ENCODE measurements around the gene GIGYF2.

The GIGYF2 gene

GRCh38 chr2:232750135-232750671 is 53.1 kb downstream of the GIGYF2 start:
- no peak for DNase-seq (ENCODE audit: low spot score)

- no peak for DNase-seq (ENCODE audit: low spot score)
Measured at GRCh38 chr2:232757905-232758304, 60.8 kb downstream of the GIGYF2 start.

GRCh38 chr2:232761301-232761907 is 64.3 kb downstream of the GIGYF2 start:
- peak; percentile 12 for DNase-seq (ENCODE audit: low spot score)

- DNase-seq (ENCODE audit: low spot score), result no peak
Measured at GRCh38 chr2:232767866-232768265, 70.7 kb downstream of the GIGYF2 start.

GRCh38 chr2:232770207-232770606 is 73.1 kb downstream of the GIGYF2 start:
- no peak for DNase-seq (ENCODE audit: low spot score)

GRCh38 chr2:232771870-232772269 is 74.7 kb downstream of the GIGYF2 start:
- no peak for DNase-seq (ENCODE audit: low spot score)

- DNase-seq (ENCODE audit: low spot score), result no peak
Measured at GRCh38 chr2:232772531-232772930, 75.4 kb downstream of the GIGYF2 start.

GRCh38 chr2:232773815-232774214 is 76.7 kb downstream of the GIGYF2 start:
- DNase-seq (ENCODE audit: low spot score), result no peak

GRCh38 chr2:232776435-232776834 is 79.3 kb downstream of the GIGYF2 start, which contains the start of gene KCNJ13:
Gene KCNJ13, minus strand, starts transcription at chr2:232776565. Its CDS starts 5,203 bp downstream, at chr2:232771362.
- peak; percentile 14 for DNase-seq (ENCODE audit: low spot score)

GRCh38 chr2:232777276-232777675 is 80.1 kb downstream of the GIGYF2 start:
- no peak for DNase-seq (ENCODE audit: low spot score)

- no peak for DNase-seq (ENCODE audit: low spot score)
Measured at GRCh38 chr2:232779465-232779864, 82.3 kb downstream of the GIGYF2 start.

GRCh38 chr2:232779934-232780333 is 82.8 kb downstream of the GIGYF2 start:
- no peak for DNase-seq (ENCODE audit: low spot score)

GRCh38 chr2:232781765-232782164 is 84.6 kb downstream of the GIGYF2 start:
- peak; percentile 41 for DNase-seq (ENCODE audit: low spot score)

GRCh38 chr2:232783278-232783677 is 86.1 kb downstream of the GIGYF2 start:
- DNase-seq (ENCODE audit: low spot score), result no peak

GRCh38 chr2:232787806-232788205 is 90.7 kb downstream of the GIGYF2 start:
- DNase-seq (ENCODE audit: low spot score), result no peak

- DNase-seq (ENCODE audit: low spot score), result no peak
Measured at GRCh38 chr2:232789082-232789481, 92.0 kb downstream of the GIGYF2 start.

- no peak for DNase-seq (ENCODE audit: low spot score)
Measured at GRCh38 chr2:232791518-232791917, 94.4 kb downstream of the GIGYF2 start.

GRCh38 chr2:232793271-232793670 is 96.1 kb downstream of the GIGYF2 start:
- DNase-seq (ENCODE audit: low spot score), result no peak

- no peak for DNase-seq (ENCODE audit: low spot score)
Measured at GRCh38 chr2:232794981-232795380, 97.8 kb downstream of the GIGYF2 start.

- DNase-seq (ENCODE audit: low spot score), result peak; percentile 11
Measured at GRCh38 chr2:232795920-232796319, 98.8 kb downstream of the GIGYF2 start.

- DNase-seq (ENCODE audit: low spot score), result no peak
Measured at GRCh38 chr2:232798187-232798586, 101.1 kb downstream of the GIGYF2 start.

- no peak for DNase-seq (ENCODE audit: low spot score)
Measured at GRCh38 chr2:232800166-232800565, 103.0 kb downstream of the GIGYF2 start.

- DNase-seq (ENCODE audit: low spot score), result no peak
Measured at GRCh38 chr2:232802091-232802490, 105.0 kb downstream of the GIGYF2 start.
